Amygdala (tissue), 56 donors: Measurements from ENCODE around the gene ZBTB1.
A peak's percentile ranks its signal among the peaks of the same experiment; 100 is the strongest.
"Not testable (repeated sequence)": the region's sequence is repeated elsewhere in the genome, so short reads cannot be mapped to it uniquely, and the experiment has no call there.

ENCODE experiments used
- DNase-seq, 56 donors: peaks; one replicate each; lab custom pipeline; 2025; lab: John Stamatoyannopoulos, UW

The ZBTB1 gene

GRCh38 chr14:64496764-64497163 lies 7.8 kb upstream of the ZBTB1 start:
- no peak for DNase-seq

DNA sequence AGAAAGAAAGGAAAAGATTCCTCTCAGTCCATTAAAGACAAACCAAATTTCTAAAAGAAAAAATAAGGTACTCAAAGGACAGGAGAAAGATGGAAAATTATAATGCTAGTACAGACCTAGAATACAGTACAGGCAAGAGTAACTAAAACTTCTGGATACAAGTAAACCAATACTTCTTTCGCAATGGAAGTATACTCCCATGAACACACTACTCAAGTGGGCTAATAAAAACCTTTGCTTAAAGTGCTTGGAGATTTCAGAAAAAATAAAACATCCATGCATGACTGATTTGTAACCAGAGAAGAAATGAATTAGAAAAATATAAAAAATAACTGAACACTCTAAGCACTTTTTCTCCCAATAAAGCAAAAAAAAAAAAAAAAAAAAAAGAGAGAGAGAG lies 4.5 kb upstream of the ZBTB1 start:
- no peak for DNase-seq

DNA sequence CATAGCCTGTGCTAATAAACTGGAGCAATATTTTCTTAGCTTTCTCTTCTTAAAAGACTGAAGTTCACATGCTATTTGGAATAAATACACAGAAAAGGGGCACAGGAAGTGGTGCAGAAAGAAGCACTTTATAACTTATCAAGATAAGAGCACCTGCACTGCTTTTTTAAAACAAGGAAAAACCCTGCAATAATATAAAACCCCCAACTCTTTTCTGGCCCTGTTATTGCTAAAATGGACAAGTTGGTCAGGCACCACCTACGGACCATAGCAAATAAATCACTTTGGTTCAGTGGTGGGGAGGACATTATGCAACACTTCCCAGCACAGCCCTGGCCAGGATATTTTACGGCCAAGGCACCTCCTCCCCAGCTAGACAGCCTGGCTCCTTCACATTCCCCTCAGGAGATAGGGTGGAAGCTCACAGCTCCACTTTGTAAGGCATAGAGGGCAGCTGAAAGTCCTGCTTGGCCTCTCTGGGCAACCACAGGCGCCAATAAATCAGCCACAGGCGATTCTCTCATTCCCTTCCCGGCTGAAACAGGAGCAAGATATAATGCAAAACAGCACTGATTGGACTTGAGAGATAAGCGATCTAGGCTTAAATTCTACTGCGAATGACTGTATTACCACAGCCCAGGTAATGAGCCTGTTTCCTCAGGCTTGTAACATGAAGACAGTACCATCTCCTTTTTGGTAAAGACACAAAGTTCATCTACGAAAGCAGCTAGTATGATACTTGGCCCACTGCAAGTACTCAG lies 3.0 kb upstream of the ZBTB1 start:
- peak in 4 of 56 donors; percentile 2 to 7 (median 6) for DNase-seq

DNA sequence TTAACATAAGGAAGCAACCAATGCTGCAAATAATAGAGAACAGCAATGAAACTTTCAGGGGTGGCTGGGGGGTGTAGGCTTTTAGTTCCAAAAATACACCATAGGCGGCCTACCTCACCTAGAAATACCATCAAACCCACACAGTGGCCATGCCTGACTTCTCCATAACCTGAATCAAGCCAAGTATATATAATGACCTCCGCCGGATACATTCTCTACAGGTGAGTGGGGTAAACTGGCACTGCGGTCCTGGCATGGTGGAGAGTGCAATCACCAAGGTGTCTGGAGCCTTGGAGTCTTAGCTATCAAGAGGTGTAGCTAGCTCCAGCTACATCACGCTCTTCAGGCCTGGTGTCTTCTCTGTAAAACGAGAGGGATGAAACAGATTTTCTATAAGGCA lies 2.1 kb upstream of the ZBTB1 start:
- no peak for DNase-seq

DNA sequence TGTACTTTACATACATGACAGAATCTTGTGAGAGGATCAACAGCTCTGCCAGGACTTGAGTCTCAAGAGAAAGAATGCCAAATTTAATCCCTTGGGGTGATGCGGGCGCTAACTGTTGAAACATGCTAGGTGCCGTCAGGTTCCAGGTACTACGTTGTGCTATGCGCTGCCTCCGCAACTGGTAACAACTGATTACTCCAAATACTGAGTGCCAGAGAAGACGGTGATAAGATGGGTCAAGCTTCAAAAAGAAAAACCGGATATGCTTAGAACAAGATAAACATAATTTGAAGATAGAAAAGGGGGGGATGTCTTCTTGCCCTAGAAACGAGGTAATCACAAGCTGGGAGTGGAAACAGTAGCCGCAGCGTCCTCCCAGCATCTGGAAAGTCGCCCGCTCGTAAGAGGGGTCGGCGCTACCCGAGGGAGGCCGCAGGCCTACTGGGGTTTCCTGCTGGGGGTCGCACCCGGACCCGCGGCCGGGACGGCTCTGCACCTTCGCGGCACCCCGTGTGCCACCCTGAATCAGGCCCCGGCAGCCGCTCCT lies 1.6 kb upstream of the ZBTB1 start:
- DNase-seq, result peak in 5 of 56 donors; percentile 33 to 72 (median 44)

DNA sequence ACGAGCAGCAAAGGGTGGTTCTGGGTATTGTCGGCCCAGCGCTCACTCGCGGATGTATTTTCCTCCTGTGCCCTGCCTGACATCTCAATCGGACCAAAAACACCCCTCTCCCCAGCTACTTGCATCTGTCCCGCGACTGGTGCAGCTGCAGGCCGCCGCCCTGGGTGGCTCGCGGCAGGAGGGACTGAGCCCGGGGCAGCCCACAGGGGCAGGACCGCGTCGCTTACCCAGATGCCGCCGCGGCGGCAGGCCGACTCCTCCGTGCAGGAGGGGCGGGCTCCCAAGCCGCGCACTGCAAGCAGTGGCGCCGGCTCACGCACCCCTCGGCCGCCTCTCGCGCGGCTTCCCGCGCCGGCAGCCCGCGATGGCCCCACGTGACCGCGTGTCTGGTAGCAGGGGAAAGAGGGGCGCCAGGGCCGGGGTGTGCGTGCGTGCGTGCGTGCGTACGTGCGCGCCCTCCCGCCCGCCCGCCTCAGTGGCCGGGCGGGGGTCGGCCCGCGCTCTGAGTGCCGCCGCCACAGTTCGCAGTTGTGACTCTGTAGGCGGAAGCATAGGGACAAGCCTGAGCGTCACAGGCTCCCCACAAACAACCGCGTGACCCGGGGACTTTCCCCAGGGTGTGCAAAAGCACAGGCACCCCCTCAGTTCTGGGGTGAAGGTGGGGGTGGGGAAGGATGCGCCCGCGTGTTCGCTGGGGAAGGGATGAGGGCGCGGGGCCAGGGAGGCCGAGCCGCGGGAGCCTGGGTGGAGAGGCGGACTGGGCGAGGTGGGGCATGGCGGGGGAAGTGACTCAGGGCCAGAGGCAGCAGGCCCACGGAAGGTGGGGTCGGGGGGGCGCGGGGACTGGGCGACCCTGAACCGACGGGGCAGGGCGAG lies 898 bp upstream of the ZBTB1 start, which contains the start of gene ZBTB25:
ZBTB25 (minus strand) TSS at position 405 of the 876 bp plus-strand sequence. CDS start 13,305 bp downstream, outside the sequence.
- DNase-seq, result peak; percentile 55 to 96 (median 86)

DNA sequence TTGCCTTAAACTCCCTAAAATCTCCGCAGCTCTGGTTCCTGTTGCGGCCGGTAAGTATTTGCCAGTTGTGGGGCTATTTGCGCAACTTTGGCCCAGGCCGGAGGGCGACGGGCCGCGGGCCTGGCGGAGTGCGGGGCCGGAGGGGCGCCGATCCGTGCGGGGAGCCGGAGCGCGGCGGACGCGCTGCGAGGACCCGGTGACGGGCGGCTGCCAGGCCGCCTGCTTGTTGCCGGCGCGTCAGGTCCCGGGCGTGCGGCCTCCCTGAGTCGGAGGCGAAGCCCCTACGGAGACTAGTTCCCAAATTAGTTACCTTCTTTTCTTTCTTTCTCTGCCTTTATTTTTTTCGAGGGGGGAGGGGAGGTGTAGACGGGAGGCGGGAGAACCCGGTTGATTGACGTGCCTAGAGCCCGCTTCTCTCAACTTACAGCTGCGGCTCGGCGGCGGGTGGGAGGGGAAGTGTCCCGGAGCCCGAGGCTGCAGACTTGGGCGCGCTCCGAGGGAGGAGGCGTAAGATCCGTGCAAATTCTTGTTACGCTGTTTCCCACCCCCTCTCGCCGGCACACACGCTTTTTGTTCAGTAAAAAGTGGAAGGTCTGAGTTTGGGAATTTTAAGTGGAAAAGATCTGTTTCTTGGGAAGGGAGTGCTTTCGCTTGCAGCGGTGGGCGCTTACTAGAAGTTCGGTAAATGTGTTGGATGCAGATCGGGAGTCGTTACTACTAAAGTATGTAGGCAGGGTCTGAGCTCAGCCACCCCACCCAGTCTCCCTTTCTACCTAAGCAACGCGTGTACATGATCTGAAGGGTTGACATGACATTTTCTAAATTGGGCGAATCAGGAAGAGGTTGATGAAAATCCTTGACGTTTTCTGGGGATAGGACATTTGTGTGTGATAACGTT lies 576 bp downstream of the ZBTB1 start:
- peak in 55 of 56 donors; percentile 21 to 89 (median 75) for DNase-seq

- DNase-seq, result no peak
Observed at GRCh38 chr14:64506721-64507120, 2.2 kb downstream of the ZBTB1 start.

DNA sequence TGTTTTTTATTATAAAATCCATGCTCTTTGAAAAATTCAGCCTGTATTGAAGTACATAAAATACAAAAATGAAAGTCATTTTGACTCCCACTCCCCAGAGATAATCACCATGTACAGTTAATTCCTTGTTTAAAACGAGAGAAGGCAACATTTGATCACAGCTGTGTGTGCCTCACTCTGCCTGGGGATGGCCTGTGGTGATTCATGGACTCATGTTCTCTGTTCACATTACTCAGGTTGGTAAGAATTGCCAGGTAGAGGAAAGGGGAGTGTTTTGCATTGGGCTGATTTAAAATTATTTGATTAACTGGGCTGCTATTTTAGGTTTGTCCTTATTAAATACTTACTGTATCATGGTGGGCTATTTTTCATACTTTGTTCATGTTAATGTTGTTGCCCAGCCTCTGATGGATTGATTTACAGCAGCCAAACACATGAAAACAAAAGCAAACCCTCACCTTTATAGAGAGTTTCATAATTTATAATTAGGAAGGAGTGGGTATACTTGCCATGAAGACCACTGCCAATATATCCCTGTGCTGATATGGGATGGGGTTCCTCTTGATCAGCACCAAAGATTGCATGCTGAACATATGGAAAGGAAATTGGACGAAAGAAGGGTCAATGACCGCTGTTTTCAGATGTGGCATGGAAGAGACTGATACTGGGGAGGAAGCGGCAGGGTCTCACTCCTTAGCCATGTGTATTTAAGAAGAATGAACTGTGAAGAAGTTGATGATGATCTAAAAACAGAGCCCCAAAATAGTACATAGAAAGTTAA lies 3.0 kb downstream of the ZBTB1 start:
- no peak for DNase-seq

- DNase-seq, result no peak
Observed at GRCh38 chr14:64508215-64508776, 3.7 kb downstream of the ZBTB1 start.

DNA sequence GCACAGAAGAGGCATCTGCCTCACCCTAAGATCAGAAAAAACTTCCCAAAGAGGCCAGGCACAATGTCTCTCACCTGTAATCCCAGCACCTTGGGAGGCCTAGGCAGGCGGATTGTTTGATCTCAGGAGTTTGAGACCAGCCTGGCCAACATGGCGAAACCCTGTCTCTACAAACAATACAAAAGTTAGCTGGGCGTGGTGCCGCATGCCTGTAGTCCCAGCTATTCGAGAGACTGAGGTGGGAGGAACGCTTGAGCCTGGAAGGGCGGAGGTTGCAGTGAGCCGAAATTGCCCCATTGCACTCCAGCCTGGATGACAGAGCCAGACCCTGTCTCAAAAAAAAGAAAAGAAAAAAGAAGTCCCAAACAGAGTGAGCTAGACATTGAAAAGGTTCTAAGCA lies 4.5 kb downstream of the ZBTB1 start:
- DNase-seq, result no peak

DNA sequence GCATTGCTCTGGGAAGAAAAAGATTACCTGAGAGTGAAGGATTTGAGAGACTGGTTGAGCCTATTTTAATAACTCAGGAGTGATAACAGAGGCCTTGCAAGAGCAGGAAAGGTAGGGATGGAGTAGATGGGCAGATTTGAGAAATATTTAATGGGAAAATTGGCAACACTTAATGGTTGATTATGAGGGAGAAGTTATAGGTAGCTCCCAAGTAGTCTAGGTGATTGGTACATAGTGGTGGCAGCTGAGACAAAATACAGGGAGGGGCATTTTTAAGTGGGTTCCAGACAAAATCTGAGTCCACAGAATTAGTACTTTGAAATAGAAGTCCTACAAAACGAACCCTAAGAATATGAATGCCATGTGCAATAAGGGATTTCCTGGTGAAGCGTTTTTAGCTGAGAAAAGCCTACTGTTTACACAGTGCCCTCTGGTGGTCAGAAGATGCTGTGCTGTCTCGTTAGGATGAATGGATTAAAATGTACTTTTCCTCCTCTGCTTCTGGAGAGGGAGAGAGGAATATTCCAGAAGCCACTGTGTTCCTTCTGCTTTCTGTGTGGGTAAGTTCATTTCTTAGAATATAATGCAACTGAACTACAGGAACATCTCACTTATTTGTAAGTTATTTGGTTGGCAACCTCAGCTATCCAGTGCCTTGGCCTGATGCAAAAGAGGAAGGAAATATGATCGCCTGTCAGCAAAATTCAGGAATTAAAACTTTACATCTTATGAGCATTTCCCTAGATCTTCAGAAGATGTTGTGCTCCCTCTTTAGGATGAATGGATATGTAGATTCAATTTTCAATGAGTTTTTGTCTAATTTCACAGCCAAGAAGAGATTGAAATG lies 6.5 kb downstream of the ZBTB1 start:
- DNase-seq, result peak in 36 of 56 donors; percentile 1 to 87 (median 29)

- DNase-seq, result no peak
Observed at GRCh38 chr14:64513271-64513670, 8.7 kb downstream of the ZBTB1 start.

- DNase-seq, result no peak
Observed at GRCh38 chr14:64515053-64515452, 10.5 kb downstream of the ZBTB1 start.

DNA sequence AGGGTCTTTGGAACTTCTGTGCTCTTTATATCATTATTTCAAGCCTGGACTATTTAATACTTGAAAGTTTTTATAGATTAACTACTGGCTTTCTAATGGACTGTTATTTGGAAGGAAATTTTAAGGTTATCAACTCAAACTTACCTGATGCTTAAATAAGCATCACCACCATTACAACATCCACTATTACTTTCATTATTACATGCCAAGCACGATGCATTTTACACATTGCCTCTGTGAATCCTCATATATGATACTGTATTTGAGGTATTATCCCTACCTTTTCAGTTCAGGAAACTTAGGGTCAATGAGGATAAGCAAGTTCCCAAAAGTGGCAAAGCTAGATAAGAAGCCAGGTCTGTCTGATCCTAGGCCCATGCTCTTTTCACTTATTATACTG lies 12.4 kb downstream of the ZBTB1 start:
- DNase-seq, result no peak

- not testable (repeated sequence) for DNase-seq
Observed at GRCh38 chr14:64517667-64518066, 13.1 kb downstream of the ZBTB1 start.

- no peak for DNase-seq
Observed at GRCh38 chr14:64518229-64518628, 13.7 kb downstream of the ZBTB1 start.

DNA sequence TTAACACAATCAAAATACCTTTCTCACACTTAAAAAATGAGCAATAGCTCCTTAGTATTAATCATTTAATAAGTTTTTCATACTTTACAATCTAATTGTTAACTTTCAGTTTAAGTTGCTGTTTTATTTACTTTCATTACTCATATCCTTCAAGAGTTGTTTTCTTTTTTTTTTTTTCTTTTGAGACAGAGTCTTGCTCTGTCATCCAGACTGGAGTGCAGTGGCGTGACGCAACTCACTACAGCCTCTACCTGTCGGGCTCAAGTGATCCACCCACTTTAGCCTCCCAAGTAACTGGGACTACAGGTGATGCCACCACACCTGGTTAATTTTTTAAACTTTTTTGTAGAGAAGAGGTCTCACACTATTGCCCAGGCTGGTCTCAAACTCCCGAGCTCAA lies 16.1 kb downstream of the ZBTB1 start:
- DNase-seq, result no peak
